NCI-H2171 (cell line): Measurements from ENCODE around the gene COX7A2.

Experiments
- DNase-seq: peaks from one replicate; lab custom pipeline; 2025; lab: John Stamatoyannopoulos, UW

Gene COX7A2

DNA sequence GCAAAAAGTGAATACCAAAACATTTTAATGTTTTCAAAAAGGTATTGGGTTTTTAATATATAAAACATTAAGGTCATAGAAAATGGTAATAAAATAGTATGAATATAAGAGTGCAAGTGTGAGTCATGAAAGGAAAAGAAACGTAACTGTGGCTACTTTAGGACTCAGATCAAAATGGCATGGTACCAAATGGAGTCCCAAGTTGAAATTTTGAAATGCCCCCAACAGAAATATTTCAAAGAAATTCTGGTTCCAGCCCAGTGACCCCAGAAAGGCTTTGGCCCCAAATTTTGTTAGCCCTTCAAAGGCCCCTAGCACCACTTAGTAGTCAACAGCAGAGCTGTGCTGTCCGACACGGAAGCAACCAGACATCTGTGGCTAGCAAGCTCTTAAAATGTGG, 43.7 kb downstream of the COX7A2 start:
- DNase-seq, result no peak

- DNase-seq, result no peak
Measured at GRCh38 chr6:75196081-75196687, 47.4 kb downstream of the COX7A2 start.

GRCh38 chr6:75188221-75188925, 55.2 kb downstream of the COX7A2 start:
- no peak for DNase-seq
